Measurements from ENCODE around the gene CPNE5. TPM values are rescaled to one million over a fixed set of nuclear protein-coding genes. Genes with fewer than 3 reads are reported as not detected.

The CPNE5 gene
- polyA plus RNA-seq, 1 donor (not counting 4 experiments of a cell fraction or from before 2014, with no cell fraction given): 0.05 TPM

- H3K4me1 ChIP-seq (ENCODE audit: control insufficient read depth, extremely low read depth, insufficient read depth, low read length): peaks cover 27% of the 10 kb centered on the region
- no peak for FAIRE-seq
- DNase-seq (ENCODE audit: low read depth, low spot score): no peak
These were observed 10.8 kb upstream of the CPNE5 start for GRCh38 chr6:36850021-36850420.

DNA sequence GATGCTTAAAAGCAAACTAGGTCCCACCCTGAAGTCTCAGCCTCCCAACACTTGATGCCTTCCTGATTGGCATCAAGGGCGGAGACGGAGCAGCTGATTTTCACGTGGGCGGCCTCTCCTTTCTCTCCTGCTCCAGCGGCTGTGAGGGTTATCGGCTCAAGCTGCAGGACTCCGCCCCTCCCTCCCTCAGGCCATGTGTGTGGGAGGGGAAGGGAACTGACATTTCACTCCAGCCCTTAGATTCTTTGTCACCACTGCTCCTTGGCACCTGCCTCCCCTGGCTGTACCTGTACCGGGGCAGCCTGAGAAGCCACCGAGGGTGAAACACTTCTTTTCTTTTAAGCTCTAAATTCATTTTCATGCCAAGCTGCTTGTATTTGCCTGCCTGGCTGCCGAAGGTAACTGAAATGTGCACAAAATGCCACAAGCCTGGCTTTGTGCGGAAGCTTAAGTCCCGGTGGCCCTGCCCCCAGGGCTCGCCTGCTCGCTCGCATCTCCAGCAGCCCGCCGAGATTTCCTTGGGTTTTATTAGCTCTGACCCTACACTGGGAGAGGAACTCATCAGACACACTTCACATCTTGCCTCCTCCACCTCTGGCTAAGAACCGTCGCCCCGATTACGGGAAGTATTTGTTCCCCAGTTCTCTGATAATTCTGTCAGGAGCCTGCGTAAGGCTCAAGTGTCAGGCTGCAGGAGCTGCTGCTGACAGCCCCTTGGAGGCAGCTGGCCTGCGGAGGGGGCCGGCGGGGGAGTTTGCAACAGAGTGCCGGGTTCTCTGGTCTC, 9.6 kb upstream of the CPNE5 start:
- DNase-seq (ENCODE audit: low read depth, low spot score) (no peak), FAIRE-seq (peak; percentile 44)
- Histone ChIP-seq H3K27me3 (ENCODE audit: control insufficient read depth, extremely low read depth, insufficient read depth, low read length) (peaks cover 6% of the 10 kb centered on the region), H3K4me2 (ENCODE audit: control insufficient read depth, extremely low read depth, insufficient read depth, low read depth, low read length) (peak overlapping the region; percentile 67), H3K36me3 (ENCODE audit: control insufficient read depth in 2 of 2, extremely low read depth in 1 of 2, insufficient read depth in 2 of 2, low read length in 2 of 2) (peaks cover 0 to 3% of the 10 kb centered on the region in 2 experiments), H2AFZ (ENCODE audit: control insufficient read depth, low read length) (peak overlapping the region; percentile 3), H3K9me3 (ENCODE audit: control insufficient read depth, low read depth, low read length) (no peaks in the 10 kb centered on the region), H3K27ac (ENCODE audit: control insufficient read depth, insufficient read depth, low read length) (no peak overlapping the region), H3K79me2 (ENCODE audit: control insufficient read depth, insufficient read depth, low read length) (no peaks in the 10 kb centered on the region), H3K9ac (ENCODE audit: control insufficient read depth, extremely low read depth, insufficient read depth, low read length) (no peak overlapping the region), H4K20me1 (ENCODE audit: control insufficient read depth, extremely low read depth, insufficient read depth, low read length) (no peaks in the 10 kb centered on the region), H3K4me1 (ENCODE audit: control insufficient read depth, extremely low read depth, insufficient read depth, low read length) (peaks cover 27% of the 10 kb centered on the region), H3K4me3 (ENCODE audit: control insufficient read depth in 2 of 3, extremely low read depth in 1 of 3, insufficient read depth in 2 of 3, low read depth in 1 of 3, low read length in 3 of 3) (peak overlapping the region in 1 of 3 experiments; percentile 36), H3K9me1 (ENCODE audit: control insufficient read depth, extremely low read depth, insufficient read depth, low read length) (no peaks in the 10 kb centered on the region)
- dilution Hi-C loops (cut with MboI; ENCODE audit: extremely low pct_ligation_motif_present, low sequenced_read_pairs): no loop called here
- no peak for TF ChIP-seq EZH2 (IDR thresholded peaks at IDR 0.05; ENCODE audit: low read length)
- no peak for TF ChIP-seq CTCF (optimal IDR thresholded peaks at IDR 0.05 in 1 of 3, IDR thresholded peaks at IDR 0.05 in 1 of 3, conservative IDR thresholded peaks at IDR 0.05 in 1 of 3; ENCODE audit: extremely low read depth in 1 of 3, insufficient read depth in 2 of 3, low read length in 3 of 3)

More at GRCh38 chr6:36850021-36850420, 10.8 kb upstream of the CPNE5 start:
- Histone ChIP-seq H4K20me1 (ENCODE audit: control insufficient read depth, extremely low read depth, insufficient read depth, low read length) (no peaks in the 10 kb centered on the region), H3K36me3 (ENCODE audit: control insufficient read depth in 2 of 2, extremely low read depth in 1 of 2, insufficient read depth in 2 of 2, low read length in 2 of 2) (peaks cover 3% of the 10 kb centered on the region in 2 experiments), H3K9ac (ENCODE audit: control insufficient read depth, extremely low read depth, insufficient read depth, low read length) (no peak overlapping the region), H2AFZ (ENCODE audit: control insufficient read depth, low read length) (no peak overlapping the region), H3K79me2 (ENCODE audit: control insufficient read depth, insufficient read depth, low read length) (no peaks in the 10 kb centered on the region), H3K27me3 (ENCODE audit: control insufficient read depth, extremely low read depth, insufficient read depth, low read length) (no peaks in the 10 kb centered on the region), H3K4me3 (ENCODE audit: control insufficient read depth in 2 of 3, extremely low read depth in 1 of 3, insufficient read depth in 2 of 3, low read depth in 1 of 3, low read length in 3 of 3) (no peak overlapping the region), H3K27ac (ENCODE audit: control insufficient read depth, insufficient read depth, low read length) (no peak overlapping the region), H3K4me2 (ENCODE audit: control insufficient read depth, extremely low read depth, insufficient read depth, low read depth, low read length) (no peak overlapping the region), H3K9me3 (ENCODE audit: control insufficient read depth, low read depth, low read length) (no peaks in the 10 kb centered on the region), H3K9me1 (ENCODE audit: control insufficient read depth, extremely low read depth, insufficient read depth, low read length) (no peaks in the 10 kb centered on the region)
- dilution Hi-C loops (cut with MboI; ENCODE audit: extremely low pct_ligation_motif_present, low sequenced_read_pairs): no loop called here
- TF ChIP-seq EZH2 (IDR thresholded peaks at IDR 0.05; ENCODE audit: low read length): no peak
- TF ChIP-seq CTCF (optimal IDR thresholded peaks at IDR 0.05 in 1 of 3, IDR thresholded peaks at IDR 0.05 in 1 of 3, conservative IDR thresholded peaks at IDR 0.05 in 1 of 3; ENCODE audit: extremely low read depth in 1 of 3, insufficient read depth in 2 of 3, low read length in 3 of 3): no peak

Data from keratinocyte (primary cell).